WERI-Rb-1 (cell line): ENCODE data around the gene TMEM109.

Source experiments
- DNase-seq: peaks from one replicate; pipeline ENCODE4 v3.0.0-alpha.2; 2020
- H3K27ac ChIP-seq: fragments of 250-450 bp; sonication (Bioruptor Pico); 2 replicates; pipeline ENCODE4 v1.5.1; 2020; ENCODE audit warnings: mild to moderate bottlenecking, moderate library complexity
- H3K27me3 ChIP-seq: fragments of 250-450 bp; sonication (Bioruptor Pico); 2 replicates; pipeline ENCODE4 v1.5.1; 2021; ENCODE audit warnings: mild to moderate bottlenecking, low read depth, moderate library complexity; ENCODE audit not compliant: insufficient read depth, severe bottlenecking
- H3K36me3 ChIP-seq: fragments of 250-450 bp; sonication (Bioruptor Pico); 2 replicates; pipeline ENCODE4 v1.5.1; 2020; ENCODE audit warnings: mild to moderate bottlenecking, moderate library complexity
- H3K4me3 ChIP-seq: 2 replicates; pipeline ENCODE4 v1.5.1; 2011; ENCODE audit warnings: low read depth, mild to moderate bottlenecking, control low read depth, low read length
- H3K9me3 ChIP-seq: fragments of 250-450 bp; sonication (Bioruptor Pico); 2 replicates; pipeline ENCODE4 v1.5.1; 2021; ENCODE audit warnings: mild to moderate bottlenecking, moderate library complexity; ENCODE audit not compliant: severe bottlenecking
- TF ChIP-seq, protein P1 (sequence below): IDR thresholded peaks from 2 replicates; pipeline ENCODE4 v1.5.1; 2011; ENCODE audit warnings: low read depth, mild to moderate bottlenecking, control low read depth, inconsistent platforms, low read length

TMEM109 gene

GRCh38 chr11:60951904-60952741, 38.2 kb downstream of the TMEM109 start, which contains the start of gene SLC15A3:
Gene SLC15A3, minus strand, starts transcription at chr11:60952176. Its CDS starts 625 bp downstream, at chr11:60951551.
- no peaks in the 10 kb centered on the region for H3K9me3 ChIP-seq
- H3K27ac ChIP-seq, result no peak within 1 kb of the TSS
- no peak within 1 kb of the TSS for H3K4me3 ChIP-seq
- DNase-seq, result no peak
- H3K36me3 ChIP-seq, result no peaks in the 10 kb centered on the region
- H3K27me3 ChIP-seq, result no peaks in the 10 kb centered on the region
- TF ChIP-seq, protein P1, sequence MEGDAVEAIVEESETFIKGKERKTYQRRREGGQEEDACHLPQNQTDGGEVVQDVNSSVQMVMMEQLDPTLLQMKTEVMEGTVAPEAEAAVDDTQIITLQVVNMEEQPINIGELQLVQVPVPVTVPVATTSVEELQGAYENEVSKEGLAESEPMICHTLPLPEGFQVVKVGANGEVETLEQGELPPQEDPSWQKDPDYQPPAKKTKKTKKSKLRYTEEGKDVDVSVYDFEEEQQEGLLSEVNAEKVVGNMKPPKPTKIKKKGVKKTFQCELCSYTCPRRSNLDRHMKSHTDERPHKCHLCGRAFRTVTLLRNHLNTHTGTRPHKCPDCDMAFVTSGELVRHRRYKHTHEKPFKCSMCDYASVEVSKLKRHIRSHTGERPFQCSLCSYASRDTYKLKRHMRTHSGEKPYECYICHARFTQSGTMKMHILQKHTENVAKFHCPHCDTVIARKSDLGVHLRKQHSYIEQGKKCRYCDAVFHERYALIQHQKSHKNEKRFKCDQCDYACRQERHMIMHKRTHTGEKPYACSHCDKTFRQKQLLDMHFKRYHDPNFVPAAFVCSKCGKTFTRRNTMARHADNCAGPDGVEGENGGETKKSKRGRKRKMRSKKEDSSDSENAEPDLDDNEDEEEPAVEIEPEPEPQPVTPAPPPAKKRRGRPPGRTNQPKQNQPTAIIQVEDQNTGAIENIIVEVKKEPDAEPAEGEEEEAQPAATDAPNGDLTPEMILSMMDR, result no peak

- Histone ChIP-seq H3K9me3 (no peaks in the 10 kb centered on the region), H3K27me3 (no peaks in the 10 kb centered on the region), H3K27ac (no peak overlapping the region), H3K36me3 (no peaks in the 10 kb centered on the region), H3K4me3 (no peak overlapping the region)
- TF ChIP-seq, protein P1, result no peak
- DNase-seq, result no peak
Measured at GRCh38 chr11:60952742-60953170, 38.8 kb downstream of the TMEM109 start.

- DNase-seq, result no peak
- Histone ChIP-seq H3K27ac (no peak overlapping the region), H3K4me3 (no peak overlapping the region), H3K27me3 (no peaks in the 10 kb centered on the region), H3K9me3 (no peaks in the 10 kb centered on the region), H3K36me3 (no peaks in the 10 kb centered on the region)
- TF ChIP-seq, protein P1, result no peak
Measured at GRCh38 chr11:60953781-60954180, 39.8 kb downstream of the TMEM109 start.

DNA sequence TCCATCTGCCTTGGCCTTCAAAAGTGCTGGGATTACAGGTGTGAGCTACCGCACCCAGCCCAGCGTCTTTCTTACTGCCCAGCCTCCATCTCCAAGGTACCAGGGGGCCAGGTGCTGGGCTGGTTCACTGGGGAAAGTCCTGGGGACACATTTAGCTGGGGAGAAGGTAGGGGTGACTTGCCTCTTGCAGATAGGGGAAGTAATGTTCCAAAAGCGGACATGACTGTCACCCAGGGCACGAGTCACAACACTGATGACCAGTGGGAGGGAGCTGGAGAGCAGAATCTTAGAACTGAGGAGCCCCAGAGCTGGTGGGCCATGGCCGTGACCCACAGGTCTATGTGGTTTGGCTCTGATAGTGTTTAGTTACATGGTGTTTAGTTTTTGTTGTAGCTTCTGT, 40.5 kb downstream of the TMEM109 start:
- Histone ChIP-seq H3K4me3 (no peak overlapping the region), H3K9me3 (no peaks in the 10 kb centered on the region), H3K27ac (no peak overlapping the region), H3K27me3 (no peaks in the 10 kb centered on the region), H3K36me3 (no peaks in the 10 kb centered on the region)
- TF ChIP-seq, protein P1, result no peak
- DNase-seq, result no peak

GRCh38 chr11:60955571-60955970, 41.6 kb downstream of the TMEM109 start:
- H3K36me3 ChIP-seq, result no peaks in the 10 kb centered on the region
- H3K4me3 ChIP-seq, result no peak overlapping the region
- no peaks in the 10 kb centered on the region for H3K9me3 ChIP-seq
- H3K27me3 ChIP-seq, result no peaks in the 10 kb centered on the region
- TF ChIP-seq, protein P1, result no peak
- H3K27ac ChIP-seq, result no peak overlapping the region
- DNase-seq, result no peak
